Keratinocyte (primary cell): ENCODE measurements around the gene HOXD8. TPM values are rescaled to one million over a fixed set of nuclear protein-coding genes. Genes with fewer than 3 reads are reported as not detected.

Experiments
- DNase-seq: peaks from one replicate; pipeline ENCODE4 v3.0.0-alpha.2; 2011; ENCODE audit warnings: low read depth, missing footprints, low spot score
- FAIRE-seq: peaks from 2 replicates; lab custom pipeline; 2011; peaks lifted over from hg19 to GRCh38; lab: Jason Lieb, UNC
- H2AFZ ChIP-seq: 2 replicates; pipeline ENCODE4 v1.6.0; 2012; ENCODE audit warnings: low read length, control low read depth, inconsistent platforms; ENCODE audit not compliant: control insufficient read depth
- H3K27ac ChIP-seq: 2 replicates; pipeline ENCODE4 v1.5.1; 2011; ENCODE audit warnings: low read length; ENCODE audit not compliant: control insufficient read depth, insufficient read depth
- H3K27me3 ChIP-seq: 3 replicates; pipeline ENCODE4 v1.6.0; 2011; ENCODE audit warnings: low read length; ENCODE audit not compliant: control insufficient read depth, insufficient read depth; ENCODE audit errors: extremely low read depth
- H3K36me3 ChIP-seq, 2 experiments: 2 replicates in 1 of 2; 3 replicates in 1 of 2; pipeline ENCODE4 v1.5.1; 2011; ENCODE audit warnings: low read length in 2 of 2, mild to moderate bottlenecking in 1 of 2; ENCODE audit not compliant: control insufficient read depth in 2 of 2, insufficient read depth in 2 of 2; ENCODE audit errors: extremely low read depth in 1 of 2
- H3K4me1 ChIP-seq: 3 replicates; pipeline ENCODE4 v1.5.1; 2011; ENCODE audit warnings: low read length; ENCODE audit not compliant: control insufficient read depth, insufficient read depth; ENCODE audit errors: extremely low read depth
- H3K4me2 ChIP-seq: 3 replicates; pipeline ENCODE4 v1.6.0; 2011; ENCODE audit warnings: low read depth, low read length; ENCODE audit not compliant: control insufficient read depth, insufficient read depth; ENCODE audit errors: extremely low read depth
- H3K4me3 ChIP-seq, 3 experiments: fragments of 200-600 bp in 1 of 3; sonication (generic) in 1 of 3; 2 replicates in 2 of 3; 3 replicates in 1 of 3; pipeline ENCODE4 v1.5.1; 2011 to 2016; ENCODE audit warnings: low read length in 3 of 3, mild to moderate bottlenecking in 3 of 3, control low read depth in 2 of 3, inconsistent platforms in 1 of 3, low read depth in 1 of 3, mixed read lengths in 1 of 3, mixed run types in 1 of 3, moderate library complexity in 1 of 3; ENCODE audit not compliant: control insufficient read depth in 2 of 3, insufficient read depth in 2 of 3; ENCODE audit errors: extremely low read depth in 1 of 3
- H3K79me2 ChIP-seq: 2 replicates; pipeline ENCODE4 v1.6.0; 2012; ENCODE audit warnings: low read length; ENCODE audit not compliant: control insufficient read depth, insufficient read depth
- H3K9ac ChIP-seq: 3 replicates; pipeline ENCODE4 v1.6.0; 2011; ENCODE audit warnings: low read length; ENCODE audit not compliant: control insufficient read depth, insufficient read depth; ENCODE audit errors: extremely low read depth
- H3K9me1 ChIP-seq: 3 replicates; pipeline ENCODE4 v1.6.0; 2011; ENCODE audit warnings: low read length; ENCODE audit not compliant: control insufficient read depth, insufficient read depth; ENCODE audit errors: extremely low read depth
- H3K9me3 ChIP-seq: 2 replicates; pipeline ENCODE4 v1.5.1; 2012; ENCODE audit warnings: low read depth, low read length; ENCODE audit not compliant: control insufficient read depth
- H4K20me1 ChIP-seq: 3 replicates; pipeline ENCODE4 v1.6.0; 2011; ENCODE audit warnings: low read length; ENCODE audit not compliant: control insufficient read depth, insufficient read depth; ENCODE audit errors: extremely low read depth
- EZH2 ChIP-seq: IDR thresholded peaks from one replicate; pipeline ENCODE4 v1.6.1; 2012; ENCODE audit warnings: inconsistent platforms, mild to moderate bottlenecking, low read length, moderate library complexity
- dilution Hi-C: fragments of 300-500 bp; cut with MboI; formaldehyde crosslinking; loops from one replicate; pipeline ENCODE4 v1.7.0; 2020; ENCODE audit warnings: low sequenced_read_pairs; ENCODE audit not compliant: extremely low pct_ligation_motif_present
- polyA plus RNA-seq, 5 experiments: library from polyadenylated mRNA; depleted of rRNA in 3 of 5; stranded (reverse) in 3 of 5; stranded (forward) in 1 of 5; unstranded in 1 of 5; fragments of >200 nt; gene quantifications; 1 replicate in 1 of 5; 2 replicates in 3 of 5; 3 replicates in 1 of 5; pipeline versions ENCODE4 v1.2.1 to v1.2.3, GENCODE V29; 2011 to 2012; ENCODE audit warnings: missing spikeins in 2 of 5, low read depth in 1 of 5, low replicate concordance in 1 of 5
- TF ChIP-seq, protein P1 (sequence below), 3 experiments: IDR thresholded peaks in 1 of 3; conservative IDR thresholded peaks in 1 of 3; optimal IDR thresholded peaks in 1 of 3; 2 replicates in 2 of 3; 3 replicates in 1 of 3; pipeline versions ENCODE3 to v1.5.1; 2011; ENCODE audit warnings: low read length in 3 of 3, mild to moderate bottlenecking in 3 of 3, moderate library complexity in 2 of 3, control low read depth in 1 of 3, inconsistent platforms in 1 of 3; ENCODE audit not compliant: insufficient read depth in 2 of 3; ENCODE audit errors: extremely low read depth in 1 of 3

The HOXD8 gene
- polyA plus RNA-seq, 1 donor (not counting 4 experiments of a cell fraction or from before 2014, with no cell fraction given), result not detected

GRCh38 chr2:176100547-176101140 is 28.9 kb upstream of the HOXD8 start:
- Histone ChIP-seq H3K4me3 (no peak overlapping the region), H3K9me3 (no peaks in the 10 kb centered on the region), H3K27ac (no peak overlapping the region), H3K9me1 (no peaks in the 10 kb centered on the region), H3K9ac (no peak overlapping the region), H2AFZ (no peak overlapping the region), H3K36me3 (no peaks in the 10 kb centered on the region), H3K4me2 (no peak overlapping the region), H3K79me2 (no peaks in the 10 kb centered on the region), H3K27me3 (peaks cover 99% of the 10 kb centered on the region), H4K20me1 (peaks cover 3% of the 10 kb centered on the region), H3K4me1 (peaks cover 5% of the 10 kb centered on the region)
- no peak for TF ChIP-seq EZH2
- TF ChIP-seq, protein P1, sequence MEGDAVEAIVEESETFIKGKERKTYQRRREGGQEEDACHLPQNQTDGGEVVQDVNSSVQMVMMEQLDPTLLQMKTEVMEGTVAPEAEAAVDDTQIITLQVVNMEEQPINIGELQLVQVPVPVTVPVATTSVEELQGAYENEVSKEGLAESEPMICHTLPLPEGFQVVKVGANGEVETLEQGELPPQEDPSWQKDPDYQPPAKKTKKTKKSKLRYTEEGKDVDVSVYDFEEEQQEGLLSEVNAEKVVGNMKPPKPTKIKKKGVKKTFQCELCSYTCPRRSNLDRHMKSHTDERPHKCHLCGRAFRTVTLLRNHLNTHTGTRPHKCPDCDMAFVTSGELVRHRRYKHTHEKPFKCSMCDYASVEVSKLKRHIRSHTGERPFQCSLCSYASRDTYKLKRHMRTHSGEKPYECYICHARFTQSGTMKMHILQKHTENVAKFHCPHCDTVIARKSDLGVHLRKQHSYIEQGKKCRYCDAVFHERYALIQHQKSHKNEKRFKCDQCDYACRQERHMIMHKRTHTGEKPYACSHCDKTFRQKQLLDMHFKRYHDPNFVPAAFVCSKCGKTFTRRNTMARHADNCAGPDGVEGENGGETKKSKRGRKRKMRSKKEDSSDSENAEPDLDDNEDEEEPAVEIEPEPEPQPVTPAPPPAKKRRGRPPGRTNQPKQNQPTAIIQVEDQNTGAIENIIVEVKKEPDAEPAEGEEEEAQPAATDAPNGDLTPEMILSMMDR (optimal IDR thresholded peaks at IDR 0.05 in 1 of 3, IDR thresholded peaks at IDR 0.05 in 1 of 3, conservative IDR thresholded peaks at IDR 0.05 in 1 of 3; ENCODE audit: extremely low read depth in 1 of 3, insufficient read depth in 2 of 3, low read length in 3 of 3), result no peak
- dilution Hi-C loops, result no loop called here
- no peak for DNase-seq
- no peak for FAIRE-seq

GRCh38 chr2:176101216-176101830 is 28.2 kb upstream of the HOXD8 start:
- Histone ChIP-seq H2AFZ (no peak overlapping the region), H4K20me1 (peaks cover 3% of the 10 kb centered on the region), H3K9me3 (no peaks in the 10 kb centered on the region), H3K4me3 (no peak overlapping the region), H3K36me3 (no peaks in the 10 kb centered on the region), H3K79me2 (no peaks in the 10 kb centered on the region), H3K4me2 (no peak overlapping the region), H3K9ac (no peak overlapping the region), H3K4me1 (peaks cover 5% of the 10 kb centered on the region), H3K27me3 (peaks cover 99% of the 10 kb centered on the region), H3K27ac (no peak overlapping the region), H3K9me1 (no peaks in the 10 kb centered on the region)
- dilution Hi-C loops, result no loop called here
- FAIRE-seq, result no peak
- DNase-seq, result no peak
- TF ChIP-seq, protein P1 (optimal IDR thresholded peaks at IDR 0.05 in 1 of 3, IDR thresholded peaks at IDR 0.05 in 1 of 3, conservative IDR thresholded peaks at IDR 0.05 in 1 of 3; ENCODE audit: extremely low read depth in 1 of 3, insufficient read depth in 2 of 3, low read length in 3 of 3), result no peak
- TF ChIP-seq EZH2, result no peak
